H1 (cell line): ENCODE data around the gene ABCC6. TPM values are rescaled to one million over a fixed set of nuclear protein-coding genes. Genes with fewer than 3 reads are reported as not detected.

Experiments
- CTBP2 ChIP-seq: IDR thresholded peaks from 2 replicates; pipeline ENCODE4 v1.7.0; 2011; ENCODE audit warnings: borderline replicate concordance, mild to moderate bottlenecking, moderate library complexity, mixed read lengths, low read length; ENCODE audit not compliant: insufficient read depth, insufficient read length
- polyA plus RNA-seq, 7 experiments: library from polyadenylated mRNA; depleted of rRNA in 3 of 7; stranded (reverse) in 5 of 7; unstranded in 2 of 7; fragments of >200 nt in 5 of 7; fragments of 200-250 nt in 2 of 7; gene quantifications; 1 replicate in 5 of 7; 2 replicates in 1 of 7; 4 replicates in 1 of 7; pipeline versions ENCODE4 v1.2.1 to v1.2.3, GENCODE V29; 2011 to 2013; ENCODE audit warnings: missing spikeins in 2 of 7, mixed read lengths in 2 of 7
- total RNA-seq: library from RNA; stranded (reverse); fragmentation: NEBNext Ultra II Directional; extraction: Animal tissue kit (Norgen Biotek cat#: 25700); gene quantifications from 2 replicates; pipeline ENCODE4 v1.2.1, GENCODE V29; 2021
- TF ChIP-seq, protein P1 (sequence below): IDR thresholded peaks from 2 replicates; pipeline ENCODE4 v1.6.1; 2012; ENCODE audit warnings: inconsistent platforms

ABCC6 gene
- total and polyA plus RNA-seq, 2 of the 8 experiments (the other 6 are each of a cell fraction or from before 2014, with no cell fraction given): 1.6 to 1.8 TPM

DNA sequence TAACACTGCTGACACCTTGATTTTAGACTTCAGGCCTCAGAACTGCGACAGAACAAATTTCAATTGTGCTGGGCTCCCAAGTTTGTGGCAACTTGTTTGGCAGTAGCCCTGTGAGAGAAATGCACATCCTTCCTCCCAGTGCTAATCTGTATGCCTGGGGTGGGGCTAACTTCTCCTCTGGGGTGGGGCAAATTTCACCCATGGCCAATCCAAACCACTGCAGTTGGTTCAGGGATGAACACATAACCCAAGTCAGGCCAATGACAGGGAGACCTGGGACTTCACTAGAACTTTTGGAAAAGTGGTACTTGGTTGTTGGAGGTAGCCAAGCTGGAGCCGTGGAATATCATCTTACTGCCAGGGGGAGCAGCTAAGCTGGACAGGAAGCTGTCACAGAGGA lies 56.3 kb downstream of the ABCC6 start (continued):
- TF ChIP-seq CTBP2: no peak
- TF ChIP-seq, protein P1, sequence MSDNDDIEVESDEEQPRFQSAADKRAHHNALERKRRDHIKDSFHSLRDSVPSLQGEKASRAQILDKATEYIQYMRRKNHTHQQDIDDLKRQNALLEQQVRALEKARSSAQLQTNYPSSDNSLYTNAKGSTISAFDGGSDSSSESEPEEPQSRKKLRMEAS: no peak
